HG03432 (cell line): ENCODE data around the gene RNF214.
"Not testable (repeated sequence)": the region's sequence is repeated elsewhere in the genome, so short reads cannot be mapped to it uniquely, and the experiment has no call there.

Experiments used
- ATAC-seq: cut with Tn5 transposase; IDR thresholded peaks from one replicate; pipeline ENCODE4 v1.9.1; 2021; ENCODE audit warnings: mild to moderate bottlenecking, moderate library complexity; ENCODE audit not compliant: unreplicated experiment

Gene RNF214

DNA sequence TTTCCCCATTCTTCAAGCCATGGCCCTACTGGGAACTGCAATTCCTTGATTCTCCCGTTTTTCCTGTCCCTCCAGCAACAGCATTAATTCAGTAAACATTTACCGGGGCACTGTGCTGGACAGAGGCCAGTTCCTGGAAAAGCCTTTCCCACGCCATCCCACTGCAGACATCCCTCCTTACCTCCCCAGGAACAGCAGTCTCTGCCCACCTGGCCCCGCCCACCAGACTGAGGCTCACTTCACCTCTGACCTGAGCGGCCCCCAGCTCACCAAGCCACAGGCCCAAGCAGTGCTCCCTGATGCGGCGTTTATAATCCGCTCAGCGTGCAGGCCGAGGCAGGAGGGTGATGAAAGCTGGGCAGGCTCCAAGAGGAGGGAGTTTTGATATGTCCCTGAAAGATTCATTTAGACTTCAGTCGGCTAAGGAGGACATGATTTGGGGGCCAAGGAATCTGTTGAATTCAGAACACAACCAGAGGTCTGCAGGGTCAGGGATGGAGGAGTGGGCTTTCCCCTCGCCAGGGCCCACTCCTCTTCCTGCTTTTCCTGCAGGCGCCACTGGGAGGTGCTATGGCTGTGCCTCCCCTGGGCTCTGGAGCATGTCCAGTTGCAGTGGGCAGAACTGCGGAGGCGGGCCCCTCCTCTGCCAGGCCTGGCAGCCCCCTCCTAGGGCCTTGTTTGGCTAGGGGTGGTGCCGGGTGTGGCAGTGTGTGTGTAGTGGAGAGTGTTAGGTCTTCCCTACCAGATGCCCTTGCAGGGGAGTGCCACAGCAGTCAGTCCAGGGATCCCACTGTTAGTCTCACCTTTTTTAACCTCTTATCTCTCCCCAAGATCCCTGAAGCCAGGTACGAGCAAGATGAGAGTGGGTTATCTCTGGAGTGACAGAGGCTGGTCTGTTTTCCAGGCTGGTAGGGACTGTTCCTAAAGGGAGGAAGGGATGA is 34.7 kb upstream of the RNF214 start:
- no peak for ATAC-seq

DNA sequence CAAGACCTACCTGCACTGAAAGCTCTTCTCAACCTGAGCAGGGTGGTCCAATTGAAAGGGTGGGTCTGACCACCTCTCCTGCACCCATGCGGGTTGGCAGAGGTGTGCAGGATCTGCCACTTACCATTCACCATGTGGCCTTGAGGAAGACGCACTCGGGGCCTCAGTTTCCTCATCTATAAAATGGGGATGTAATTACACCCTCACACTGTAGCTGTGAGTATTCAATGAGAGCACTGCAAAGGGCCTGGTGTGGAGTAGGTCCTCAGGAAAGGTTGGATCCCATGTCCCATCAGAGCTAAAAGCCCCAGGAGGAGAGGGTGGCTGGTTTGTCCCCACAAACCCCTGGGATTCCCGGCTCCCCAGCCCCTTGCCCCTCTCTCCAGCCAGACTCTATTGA is 33.9 kb upstream of the RNF214 start:
- no peak for ATAC-seq

DNA sequence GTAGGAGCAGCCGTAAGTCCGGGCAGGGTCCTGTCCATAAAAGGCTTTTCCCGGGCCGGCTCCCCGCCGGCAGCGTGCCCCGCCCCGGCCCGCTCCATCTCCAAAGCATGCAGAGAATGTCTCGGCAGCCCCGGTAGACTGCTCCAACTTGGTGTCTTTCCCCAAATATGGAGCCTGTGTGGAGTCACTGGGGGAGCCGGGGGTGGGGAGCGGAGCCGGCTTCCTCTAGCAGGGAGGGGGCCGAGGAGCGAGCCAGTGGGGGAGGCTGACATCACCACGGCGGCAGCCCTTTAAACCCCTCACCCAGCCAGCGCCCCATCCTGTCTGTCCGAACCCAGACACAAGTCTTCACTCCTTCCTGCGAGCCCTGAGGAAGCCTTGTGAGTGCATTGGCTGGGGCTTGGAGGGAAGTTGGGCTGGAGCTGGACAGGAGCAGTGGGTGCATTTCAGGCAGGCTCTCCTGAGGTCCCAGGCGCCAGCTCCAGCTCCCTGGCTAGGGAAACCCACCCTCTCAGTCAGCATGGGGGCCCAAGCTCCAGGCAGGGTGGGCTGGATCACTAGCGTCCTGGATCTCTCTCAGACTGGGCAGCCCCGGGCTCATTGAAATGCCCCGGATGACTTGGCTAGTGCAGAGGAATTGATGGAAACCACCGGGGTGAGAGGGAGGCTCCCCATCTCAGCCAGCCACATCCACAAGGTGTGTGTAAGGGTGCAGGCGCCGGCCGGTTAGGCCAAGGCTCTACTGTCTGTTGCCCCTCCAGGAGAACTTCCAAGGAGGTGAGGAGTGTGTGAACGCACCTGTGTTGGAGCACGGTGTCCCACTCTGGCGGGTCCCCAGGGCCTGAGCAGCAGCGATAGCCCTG is 33.2 kb upstream of the RNF214 start, which contains the start of gene TAGLN:
TAGLN (plus strand) TSS at position 318 of the 863 bp plus-strand sequence. CDS start 3,644 bp downstream, outside the sequence.
- ATAC-seq = no peak

DNA sequence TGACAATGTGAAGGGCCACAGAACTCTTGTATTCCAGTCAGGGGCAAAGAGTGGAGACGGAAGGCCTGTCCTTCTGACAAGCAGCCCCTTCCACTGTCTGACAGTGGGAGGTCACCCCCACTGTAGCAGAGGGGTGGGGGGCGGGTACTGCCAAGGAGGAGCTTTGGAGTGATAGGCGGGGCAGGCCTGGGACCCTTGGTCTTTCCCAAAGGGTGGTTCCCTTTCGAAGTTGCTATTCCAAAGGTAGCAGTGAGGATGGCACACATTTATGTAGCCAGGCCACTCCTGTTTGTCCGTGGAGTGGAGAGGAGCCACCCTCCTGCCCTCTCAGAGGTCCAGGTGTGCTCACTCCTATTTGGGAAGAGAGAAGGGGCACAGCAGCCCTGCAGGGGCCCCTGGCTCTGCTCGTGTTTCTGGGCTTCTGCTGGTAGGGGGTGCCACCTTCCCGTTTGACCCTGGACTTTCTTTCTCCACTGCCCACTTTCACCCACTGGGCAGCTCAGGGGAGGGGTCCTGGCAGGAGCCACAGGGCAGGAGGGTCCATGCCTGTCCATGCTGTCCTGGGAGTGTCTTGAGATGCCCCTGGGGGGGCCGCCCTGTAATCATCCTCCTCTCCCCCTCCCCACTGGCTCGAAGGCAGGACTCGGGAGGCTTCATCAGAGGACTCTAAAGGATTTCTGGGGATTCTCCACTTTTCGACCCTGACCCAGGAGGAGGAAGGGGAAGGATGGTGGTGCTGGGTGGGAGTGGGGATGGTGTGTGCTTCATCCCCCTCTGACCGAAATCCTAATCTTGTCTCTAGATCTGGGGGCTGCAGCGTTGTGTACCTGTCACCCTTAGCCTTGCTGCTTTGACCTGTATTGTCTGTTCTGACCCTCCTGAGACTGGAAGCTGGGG is 32.3 kb upstream of the RNF214 start:
- no peak for ATAC-seq

DNA sequence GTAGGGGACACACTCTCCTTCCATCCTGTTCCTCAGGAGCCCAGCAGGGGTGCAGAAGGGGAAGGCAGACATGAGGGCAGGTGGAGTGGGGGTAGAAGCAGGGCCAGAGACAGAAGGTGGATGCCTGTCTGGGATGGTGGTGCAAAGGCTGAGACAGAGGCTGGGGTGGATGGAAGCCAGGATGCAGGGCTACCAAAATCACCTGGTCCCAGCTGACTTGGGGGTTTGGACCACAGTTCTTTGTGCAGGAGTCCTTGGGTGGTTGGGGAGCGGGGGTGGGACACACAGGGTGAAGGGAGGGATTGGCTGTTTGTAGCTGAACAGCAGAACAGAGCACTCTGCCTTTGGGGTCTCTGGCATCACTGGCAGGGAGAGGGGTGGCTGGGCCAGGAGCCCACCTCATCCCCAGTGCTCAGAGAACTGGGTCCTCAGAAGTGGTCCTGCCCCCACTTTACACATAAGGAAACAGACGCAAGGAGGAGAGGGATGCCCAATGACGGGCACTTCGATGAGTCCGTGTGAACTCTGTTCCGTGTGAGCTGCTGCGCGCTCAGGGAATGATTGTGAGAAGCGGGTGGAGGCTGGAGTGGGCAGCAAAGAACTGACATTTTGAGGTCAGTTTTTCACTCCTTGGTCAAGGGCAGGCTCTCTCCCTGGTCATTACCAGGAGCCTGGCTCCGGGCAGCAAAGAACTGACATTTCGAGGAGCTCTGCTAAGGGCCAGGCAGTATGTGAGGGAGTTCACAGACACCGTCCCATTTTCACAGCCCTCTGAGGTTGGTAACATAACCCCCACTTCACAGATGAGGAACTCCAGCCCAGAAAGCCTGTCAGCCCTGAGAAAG is 31.4 kb upstream of the RNF214 start:
- ATAC-seq = no peak

DNA sequence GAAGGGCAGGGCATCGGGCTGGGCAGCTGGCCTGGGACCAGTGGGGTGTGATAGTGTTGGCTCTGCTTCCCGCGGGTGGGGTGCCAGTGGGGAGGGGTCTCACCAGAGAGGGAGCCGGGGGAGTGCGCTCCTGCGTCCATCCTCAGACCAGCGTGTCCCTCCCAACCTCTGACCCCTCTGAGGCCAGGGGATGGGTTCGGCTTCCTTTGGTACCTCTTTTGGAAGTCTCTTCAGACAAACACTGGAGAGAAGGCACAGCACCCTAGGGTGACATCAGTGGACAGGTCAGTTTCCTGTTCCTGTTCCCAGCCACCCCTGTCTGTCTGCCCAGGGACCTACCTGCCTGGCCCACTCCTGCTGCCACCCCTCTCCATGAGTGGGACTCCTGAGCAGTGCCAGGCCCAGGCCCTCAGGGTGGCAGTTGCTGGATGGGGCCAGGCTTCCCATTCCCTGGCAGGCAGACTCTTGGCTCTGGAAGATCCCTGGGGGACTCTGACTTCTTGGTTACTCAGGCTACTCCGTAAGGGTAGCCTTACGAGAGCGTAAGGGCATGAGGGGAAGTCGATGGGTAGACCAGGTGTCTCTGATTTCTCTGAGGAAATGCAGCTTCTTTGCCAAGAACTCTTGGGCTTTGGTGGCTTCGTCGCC is 30.7 kb upstream of the RNF214 start:
- ATAC-seq = no peak

DNA sequence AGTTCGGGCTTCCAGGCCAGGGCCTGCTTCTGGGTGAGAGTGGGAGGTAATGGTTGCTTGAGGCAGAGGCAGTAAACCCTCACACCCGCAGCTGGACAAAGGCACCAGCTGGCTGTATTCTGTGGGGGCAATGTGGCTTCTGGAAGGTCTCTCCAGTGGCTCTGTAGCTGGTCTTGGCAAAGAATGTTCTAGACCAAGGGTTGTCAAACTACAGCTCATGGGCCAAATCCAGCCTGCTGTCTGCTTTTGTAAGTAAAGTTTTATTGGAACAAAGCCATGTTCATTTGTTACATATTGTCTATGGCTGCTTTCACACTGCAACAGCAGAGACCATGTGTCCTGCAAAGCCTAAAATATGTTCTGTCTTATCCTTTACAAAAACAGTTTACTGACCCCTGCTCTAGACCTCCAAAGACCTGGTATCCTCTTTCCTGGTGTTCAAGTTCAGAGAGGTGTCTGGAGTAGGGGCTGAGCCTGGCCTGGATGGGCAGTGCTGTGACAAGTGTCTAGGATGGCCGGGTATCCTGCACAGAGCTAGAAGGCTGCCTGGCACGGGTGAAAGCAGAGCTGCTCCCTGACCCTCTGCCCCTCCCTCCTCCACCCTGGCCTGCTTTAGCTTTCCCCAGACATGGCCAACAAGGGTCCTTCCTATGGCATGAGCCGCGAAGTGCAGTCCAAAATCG is 29.9 kb upstream of the RNF214 start:
- no peak for ATAC-seq

DNA sequence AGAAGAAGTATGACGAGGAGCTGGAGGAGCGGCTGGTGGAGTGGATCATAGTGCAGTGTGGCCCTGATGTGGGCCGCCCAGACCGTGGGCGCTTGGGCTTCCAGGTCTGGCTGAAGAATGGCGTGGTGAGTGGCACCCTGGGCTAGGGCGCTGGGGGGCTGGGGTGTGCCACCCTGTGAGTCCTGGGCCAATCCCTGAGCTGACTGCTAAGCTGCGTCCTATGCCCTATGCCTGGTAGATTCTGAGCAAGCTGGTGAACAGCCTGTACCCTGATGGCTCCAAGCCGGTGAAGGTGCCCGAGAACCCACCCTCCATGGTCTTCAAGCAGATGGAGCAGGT is 29.4 kb upstream of the RNF214 start:
- no peak for ATAC-seq

DNA sequence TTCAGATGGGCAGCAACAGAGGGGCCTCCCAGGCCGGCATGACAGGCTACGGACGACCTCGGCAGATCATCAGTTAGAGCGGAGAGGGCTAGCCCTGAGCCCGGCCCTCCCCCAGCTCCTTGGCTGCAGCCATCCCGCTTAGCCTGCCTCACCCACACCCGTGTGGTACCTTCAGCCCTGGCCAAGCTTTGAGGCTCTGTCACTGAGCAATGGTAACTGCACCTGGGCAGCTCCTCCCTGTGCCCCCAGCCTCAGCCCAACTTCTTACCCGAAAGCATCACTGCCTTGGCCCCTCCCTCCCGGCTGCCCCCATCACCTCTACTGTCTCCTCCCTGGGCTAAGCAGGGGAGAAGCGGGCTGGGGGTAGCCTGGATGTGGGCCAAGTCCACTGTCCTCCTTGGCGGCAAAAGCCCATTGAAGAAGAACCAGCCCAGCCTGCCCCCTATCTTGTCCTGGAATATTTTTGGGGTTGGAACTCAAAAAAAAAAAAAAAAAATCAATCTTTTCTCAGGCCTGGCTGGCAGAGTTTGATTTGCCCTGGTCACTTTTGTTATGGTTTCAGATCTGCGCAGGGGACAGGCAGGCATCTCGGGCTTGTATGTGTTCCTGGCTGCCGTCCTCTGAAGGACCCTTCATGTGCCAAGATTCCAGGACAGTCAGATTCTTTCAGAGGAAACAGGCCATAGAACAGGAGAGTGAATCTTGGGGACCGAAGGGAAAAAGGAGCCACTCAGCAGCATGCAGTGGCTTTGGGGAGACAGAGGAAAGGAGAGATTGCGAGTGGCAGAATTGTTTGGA is 28.0 kb upstream of the RNF214 start:
- ATAC-seq = no peak

DNA sequence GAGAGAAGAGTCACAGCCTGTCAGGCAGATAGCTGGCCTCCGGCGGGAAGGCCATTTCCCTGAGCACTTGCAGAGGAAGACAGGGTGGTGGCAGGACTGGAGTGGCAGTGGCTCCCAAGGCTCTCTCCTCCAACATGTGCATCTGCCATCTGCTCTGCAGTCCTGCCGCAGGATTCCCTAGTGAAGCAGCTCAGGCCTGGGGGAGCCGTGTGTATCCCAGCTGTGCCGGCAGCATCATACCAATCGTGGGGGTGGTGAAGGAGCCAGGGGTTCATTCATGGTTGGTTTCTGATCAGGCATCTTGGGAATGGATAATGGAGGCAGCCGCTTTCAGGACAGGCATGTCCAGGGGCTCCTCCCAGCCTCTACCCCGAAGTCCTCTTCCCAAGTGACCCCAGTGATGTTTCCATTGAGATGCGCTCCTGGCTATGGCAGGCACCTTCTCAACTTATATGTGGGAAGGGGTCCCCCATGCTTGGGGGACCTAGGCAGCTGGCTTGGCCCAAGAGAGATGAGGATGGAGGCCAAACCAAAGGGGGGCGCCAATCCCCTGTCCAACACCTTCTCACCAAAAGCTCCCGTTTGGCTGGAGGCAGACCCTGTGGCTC is 27.2 kb upstream of the RNF214 start:
- ATAC-seq = no peak

DNA sequence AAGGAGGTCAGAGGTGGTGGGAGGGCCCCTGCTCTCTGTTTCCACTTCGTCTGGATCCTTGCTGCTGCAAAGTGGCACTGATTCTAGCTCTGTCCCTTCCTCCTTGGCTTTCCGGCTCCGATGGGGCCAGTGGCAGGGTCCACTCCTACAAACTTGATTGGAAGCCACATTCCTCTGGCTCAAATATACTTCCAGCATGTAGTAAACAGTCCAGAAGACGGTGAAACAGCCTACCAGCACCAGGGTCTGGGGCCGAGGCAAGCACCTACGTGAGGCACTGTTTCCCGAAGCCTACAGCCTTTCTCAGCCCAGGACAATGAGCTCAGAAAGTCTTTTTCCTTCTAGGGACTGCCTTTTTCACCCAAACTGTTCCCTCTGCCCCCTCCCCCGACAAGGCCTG is 26.4 kb upstream of the RNF214 start:
- not testable (repeated sequence) for ATAC-seq

DNA sequence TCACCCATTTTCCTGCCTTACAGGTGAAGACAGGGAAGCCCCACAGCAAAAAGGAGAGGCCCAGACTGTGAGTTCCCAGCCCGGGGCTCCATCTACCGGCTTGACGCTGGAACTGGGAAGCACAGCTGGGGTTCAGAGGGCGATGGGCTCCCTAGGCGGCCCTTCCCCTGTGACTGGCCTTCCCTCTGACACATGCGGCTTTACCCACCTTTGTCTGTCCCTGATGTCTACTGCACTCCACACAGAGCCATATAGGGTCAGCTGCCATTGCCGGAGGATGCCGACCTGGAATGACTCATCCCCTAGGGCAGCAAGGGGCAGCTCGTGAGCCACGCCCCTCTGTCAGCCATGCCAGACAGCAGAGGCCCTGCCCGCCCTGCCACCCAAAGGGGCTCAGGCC is 25.6 kb upstream of the RNF214 start:
- ATAC-seq = not testable (repeated sequence)

DNA sequence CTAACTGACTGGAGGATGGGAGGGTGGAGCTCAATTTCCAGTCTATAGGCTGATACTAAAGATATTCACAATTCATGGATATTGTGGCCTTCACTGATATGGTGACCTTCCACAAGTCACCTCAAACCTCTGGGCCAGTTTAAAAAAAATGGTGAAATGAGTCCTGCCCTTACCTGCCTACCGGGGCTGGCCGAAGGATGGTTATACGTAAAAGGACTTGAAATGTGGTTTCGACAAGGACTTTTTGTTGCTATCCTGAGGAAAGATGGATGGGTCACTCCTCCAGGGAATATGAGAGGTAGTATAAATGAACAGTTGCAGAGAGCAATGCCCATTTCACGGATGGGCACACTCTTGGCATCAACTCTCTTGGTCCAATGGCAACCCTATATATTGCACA is 25.0 kb upstream of the RNF214 start:
- ATAC-seq = not testable (repeated sequence)

DNA sequence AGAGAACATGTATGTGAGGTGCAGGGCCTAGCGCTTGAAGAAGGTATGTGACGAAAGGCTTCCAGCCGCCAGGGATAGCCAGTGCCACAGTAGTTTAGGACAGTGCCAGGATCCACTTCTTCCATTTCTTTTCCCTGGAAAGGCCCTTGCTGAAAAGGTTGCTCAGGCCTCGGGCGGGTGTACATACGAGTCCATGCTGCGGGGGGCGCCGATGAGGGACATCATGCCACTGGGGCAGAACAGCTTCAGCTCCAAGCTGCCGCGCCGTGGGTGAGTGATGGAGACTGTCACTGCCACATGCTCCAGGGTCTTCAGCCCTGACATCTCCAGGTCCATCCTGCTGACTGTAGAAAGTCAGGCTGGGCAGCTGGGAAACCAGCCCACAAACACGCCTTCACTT is 23.8 kb upstream of the RNF214 start:
- not testable (repeated sequence) for ATAC-seq

DNA sequence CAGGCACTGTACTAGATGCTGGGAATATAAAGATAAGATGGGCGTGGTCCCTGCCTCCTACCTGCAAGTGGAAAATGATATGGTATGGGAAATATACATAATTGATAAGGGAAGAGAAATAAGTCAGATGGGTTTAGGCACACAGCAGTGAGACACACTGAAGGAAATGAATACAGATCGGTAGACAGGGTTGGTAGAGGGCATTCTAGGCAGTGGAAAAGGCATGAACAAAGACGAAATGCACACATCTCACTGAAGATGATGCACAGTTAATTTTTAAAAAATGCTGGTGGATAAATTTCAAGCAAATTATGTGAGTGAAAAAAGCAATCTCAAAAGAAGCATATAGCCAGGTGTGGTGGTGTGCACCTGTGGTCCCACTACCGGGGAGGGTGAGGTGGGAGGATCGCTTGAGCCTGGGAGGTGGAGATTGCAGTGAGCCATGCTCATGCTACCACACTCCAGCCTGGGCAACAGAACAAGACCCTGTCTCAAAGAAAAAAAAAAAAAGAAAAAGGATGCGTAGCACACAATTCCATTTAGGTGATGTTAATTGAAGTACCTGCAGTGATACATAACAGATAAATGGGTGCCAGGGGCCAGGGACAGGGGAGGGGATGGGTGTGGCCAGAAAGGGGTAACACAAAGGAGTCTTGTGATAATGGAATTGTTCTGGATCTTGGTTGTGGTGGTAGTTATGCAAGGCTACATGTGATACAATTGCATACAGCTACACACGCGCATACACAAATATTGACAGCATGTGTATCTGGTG is 22.9 kb upstream of the RNF214 start:
- ATAC-seq = not testable (repeated sequence)

DNA sequence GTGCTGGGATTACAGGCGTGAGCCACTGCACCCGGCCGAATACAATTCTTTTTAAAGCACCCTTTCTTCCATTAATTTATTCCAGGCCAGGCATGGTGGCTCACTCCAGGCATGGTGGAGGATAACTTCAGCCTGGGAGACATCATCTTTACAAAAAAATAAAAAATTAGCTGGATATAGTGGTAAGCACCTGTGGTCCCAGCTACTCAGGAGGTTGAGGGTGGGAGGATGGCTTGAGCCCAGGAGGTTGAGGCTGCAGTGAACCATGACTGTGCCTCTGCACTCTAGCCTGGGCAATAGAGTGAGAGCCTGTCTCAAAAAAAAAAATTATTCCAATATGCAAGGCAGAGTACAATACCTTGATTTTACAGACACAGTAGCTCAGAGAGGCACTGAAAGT is 21.9 kb upstream of the RNF214 start:
- ATAC-seq = no peak
